ENCODE results near the gene TES.
"Not testable (repeated sequence)": the region's sequence is repeated elsewhere in the genome, so short reads cannot be mapped to it uniquely, and the experiment has no call there.

TES gene

GRCh38 chr7:116242759-116243158, 32.4 kb downstream of the TES start:
- DNase-seq: no peak

GRCh38 chr7:116244803-116245202, 34.5 kb downstream of the TES start:
- not testable (repeated sequence) for DNase-seq

GRCh38 chr7:116246357-116246756, 36.0 kb downstream of the TES start:
- no peak for DNase-seq

GRCh38 chr7:116249969-116250553, 39.7 kb downstream of the TES start:
- DNase-seq: no peak

DNA sequence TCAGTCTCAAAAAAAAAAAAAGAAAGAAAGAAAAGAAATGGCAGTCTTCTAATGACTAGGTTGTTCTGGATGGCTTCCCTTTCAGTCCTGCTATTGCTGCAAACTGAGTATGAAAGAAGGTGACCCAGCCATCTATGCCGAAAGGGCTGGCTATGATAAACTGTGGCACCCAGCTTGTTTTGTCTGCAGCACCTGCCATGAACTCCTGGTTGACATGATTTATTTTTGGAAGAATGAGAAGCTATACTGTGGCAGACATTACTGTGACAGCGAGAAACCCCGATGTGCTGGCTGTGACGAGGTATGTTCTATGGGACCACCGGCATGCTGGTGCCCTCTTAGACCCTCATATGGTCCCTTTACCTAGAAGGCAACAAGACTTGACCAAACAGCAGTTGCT, 41.3 kb downstream of the TES start:
- no peak for DNase-seq

- DNase-seq: no peak
These were observed 41.9 kb downstream of the TES start for GRCh38 chr7:116252249-116252648.

- no peak for DNase-seq
These were observed 46.8 kb downstream of the TES start for GRCh38 chr7:116257156-116257555.

- no peak for DNase-seq
These were observed 48.4 kb downstream of the TES start for GRCh38 chr7:116258734-116259133.

DNA sequence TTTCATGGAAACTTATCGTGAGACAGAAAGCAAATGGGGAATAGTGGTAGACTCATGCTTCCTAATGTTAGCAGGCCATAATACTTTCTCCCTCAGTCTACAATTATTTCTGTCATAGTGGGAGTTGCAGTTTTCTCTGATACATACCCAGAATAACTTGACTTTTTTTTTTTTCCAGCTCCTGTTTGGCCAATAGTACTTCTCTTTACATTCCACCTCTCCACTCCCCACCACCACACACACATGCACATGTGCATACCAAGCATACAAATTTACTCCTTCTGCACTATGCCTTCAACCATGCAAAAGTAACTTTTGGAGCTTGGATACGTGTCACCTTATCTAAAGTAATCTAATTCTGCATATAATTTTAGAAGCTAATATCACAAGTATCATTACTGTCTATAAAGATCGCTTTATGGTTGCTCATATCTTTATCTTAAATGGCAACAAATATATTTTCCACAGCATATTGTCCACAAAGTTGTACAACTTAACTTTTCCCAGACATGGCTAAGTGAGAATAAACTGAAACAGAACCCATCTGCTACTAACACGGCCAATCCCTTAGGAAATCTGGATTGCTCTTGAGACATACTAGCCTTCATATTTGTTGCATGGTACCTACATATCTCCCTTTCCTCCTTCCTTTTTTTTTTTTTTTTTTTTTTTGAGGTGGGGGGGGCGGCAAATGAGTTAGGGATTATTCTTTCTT, 49.0 kb downstream of the TES start:
- no peak for DNase-seq

GRCh38 chr7:116259871-116260440, 49.6 kb downstream of the TES start:
- no peak for DNase-seq

DNA sequence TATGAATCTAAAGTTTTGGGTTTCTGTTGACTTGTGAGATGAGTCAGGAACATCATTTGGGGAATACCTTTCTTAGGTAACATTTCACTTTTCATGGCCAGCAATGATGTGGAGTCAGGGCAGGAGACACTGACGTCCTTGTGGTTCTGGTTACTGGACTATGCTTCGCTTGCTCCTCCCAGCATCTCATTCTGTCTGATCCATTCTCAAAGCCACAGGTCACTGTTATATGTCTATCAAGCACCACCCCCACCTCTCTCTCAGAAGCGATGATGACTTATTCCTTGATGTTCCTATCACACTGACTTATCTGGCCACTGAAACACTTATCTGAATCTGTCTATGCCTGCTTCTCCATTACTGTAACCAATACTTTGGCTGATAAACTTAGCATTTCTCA, 51.6 kb downstream of the TES start:
- DNase-seq: no peak

- no peak for DNase-seq
These were observed 55.5 kb downstream of the TES start for GRCh38 chr7:116265881-116266280.

GRCh38 chr7:116269466-116269865, 59.1 kb downstream of the TES start:
- no peak for DNase-seq

GRCh38 chr7:116271161-116271913, 61.0 kb downstream of the TES start:
- DNase-seq: no peak

- peak; percentile 12 for DNase-seq
These were observed 61.9 kb downstream of the TES start for GRCh38 chr7:116271963-116272886.

DNA sequence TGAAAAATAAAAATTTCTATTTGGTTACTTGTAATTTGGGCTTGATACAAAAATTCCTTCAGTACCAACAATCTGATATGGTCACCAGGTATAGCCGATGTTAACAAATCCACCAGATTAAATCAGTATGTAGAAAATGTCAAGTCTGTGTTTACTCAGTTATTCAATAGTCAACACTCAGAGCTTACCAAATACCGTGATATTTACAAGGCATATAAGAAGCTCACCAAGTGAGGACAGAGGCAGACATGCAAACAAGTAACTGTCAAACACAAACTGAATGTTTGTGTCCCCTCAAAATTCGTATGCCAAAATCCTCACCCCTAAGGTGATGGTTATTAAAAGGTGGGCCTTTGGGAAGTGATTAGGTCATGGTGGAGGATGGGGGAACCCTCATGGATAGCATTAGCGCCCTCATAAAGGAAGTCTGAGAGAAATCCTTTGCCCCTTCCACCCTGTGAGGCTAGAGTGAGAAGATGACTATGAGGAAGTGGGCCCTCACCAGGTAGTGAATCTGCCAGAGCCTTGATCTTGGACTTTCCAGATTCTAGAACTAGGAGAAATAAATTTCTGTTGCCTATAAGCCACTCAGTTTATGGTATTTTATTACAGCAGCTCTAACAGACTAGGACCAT, 63.1 kb downstream of the TES start:
- no peak for DNase-seq

DNA sequence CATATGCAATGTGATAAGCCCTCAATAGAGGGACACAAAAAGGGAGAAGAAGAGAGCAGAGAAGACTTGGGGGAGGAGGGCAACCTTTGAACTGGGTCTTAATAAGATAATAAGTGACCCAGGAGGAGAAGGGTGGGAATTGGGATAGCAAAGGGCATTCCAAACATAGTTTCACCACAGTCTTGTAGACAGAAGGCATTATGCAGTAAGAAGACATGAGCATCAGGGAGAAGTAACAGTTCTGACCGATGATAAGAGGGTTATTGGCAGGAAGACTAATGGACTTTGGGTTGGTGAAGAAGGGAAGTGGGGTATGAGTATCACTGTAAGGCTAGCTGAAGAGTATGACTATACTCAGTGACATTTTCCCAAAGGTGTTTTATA, 63.6 kb downstream of the TES start:
- no peak for DNase-seq

DNA sequence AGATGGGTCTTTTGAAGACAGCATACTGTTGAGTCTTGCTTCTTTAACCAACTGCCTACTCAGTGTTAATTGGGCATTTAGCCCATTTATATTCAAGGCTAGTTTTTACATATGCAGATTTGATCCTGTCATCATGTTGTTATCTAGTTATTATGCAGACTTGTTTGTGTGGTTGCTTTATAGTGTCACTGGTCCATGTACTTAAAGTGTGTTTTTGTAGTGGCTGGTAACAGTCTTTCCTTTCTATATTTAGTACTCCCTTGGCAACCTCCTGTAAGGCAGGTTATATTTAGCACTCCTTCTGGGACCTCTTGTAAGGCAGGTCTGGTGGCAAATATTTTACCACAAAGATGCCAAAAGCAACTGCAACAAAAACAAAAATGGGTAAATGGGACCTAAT, 66.7 kb downstream of the TES start:
- DNase-seq: no peak

GRCh38 chr7:116279217-116279616, 68.9 kb downstream of the TES start:
- DNase-seq: no peak

DNA sequence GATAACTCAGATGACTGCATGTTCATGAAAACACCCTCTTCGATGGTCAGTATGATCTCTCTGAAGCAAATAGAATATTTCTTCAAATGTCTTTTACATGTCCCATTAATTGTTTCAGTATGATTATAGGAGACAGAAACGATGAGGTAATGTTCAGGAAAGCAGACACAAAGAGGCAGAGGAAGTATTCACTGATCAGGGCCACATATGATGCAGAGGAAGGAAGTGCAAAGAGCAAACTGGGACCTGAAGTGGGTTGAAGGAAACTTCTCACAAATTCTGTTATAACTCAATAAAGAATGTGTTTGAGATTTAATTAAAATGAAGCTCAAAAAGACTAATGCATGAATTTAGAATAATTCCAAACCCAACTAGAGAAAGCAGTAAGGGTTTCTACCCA, 70.5 kb downstream of the TES start:
- no peak for DNase-seq

DNA sequence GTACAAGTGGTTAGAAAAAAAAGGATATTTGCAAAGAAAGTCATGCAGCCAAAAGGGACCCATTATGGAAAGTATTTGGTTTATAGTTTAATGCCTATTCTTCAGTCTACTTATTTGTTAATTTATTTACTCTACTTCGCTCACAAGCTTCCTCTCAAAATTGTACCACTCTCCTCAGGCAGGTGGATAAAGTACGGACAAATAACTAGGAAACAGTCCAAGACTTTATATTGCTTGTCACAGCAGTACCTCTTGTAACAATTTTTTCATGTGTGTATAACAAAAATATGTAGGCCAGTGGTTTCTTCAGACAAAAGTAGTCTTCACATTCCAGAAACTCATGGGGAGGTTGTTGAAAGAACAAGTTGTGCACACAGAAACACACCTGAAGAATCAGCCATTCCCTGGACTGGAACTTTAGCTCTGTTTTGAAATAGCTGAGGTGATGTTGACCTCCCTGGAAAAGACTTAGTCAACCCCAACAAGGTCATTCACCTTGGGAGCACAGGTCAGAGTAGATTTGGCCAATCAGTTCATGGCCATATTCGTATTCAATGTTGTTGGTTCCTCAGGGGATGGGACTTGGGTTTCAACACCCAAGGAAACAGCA, 73.4 kb downstream of the TES start:
- no peak for DNase-seq
